GM18909 (cell line): ENCODE results near the gene ARL9.
"Not testable (repeated sequence)": the region's sequence is repeated elsewhere in the genome, so short reads cannot be mapped to it uniquely, and the experiment has no call there.

Experiments
- ATAC-seq: cut with Tn5 transposase; IDR thresholded peaks from one replicate; pipeline ENCODE4 v1.9.1; 2021; ENCODE audit warnings: mild to moderate bottlenecking; ENCODE audit not compliant: unreplicated experiment, poor library complexity

Gene ARL9, protein sequence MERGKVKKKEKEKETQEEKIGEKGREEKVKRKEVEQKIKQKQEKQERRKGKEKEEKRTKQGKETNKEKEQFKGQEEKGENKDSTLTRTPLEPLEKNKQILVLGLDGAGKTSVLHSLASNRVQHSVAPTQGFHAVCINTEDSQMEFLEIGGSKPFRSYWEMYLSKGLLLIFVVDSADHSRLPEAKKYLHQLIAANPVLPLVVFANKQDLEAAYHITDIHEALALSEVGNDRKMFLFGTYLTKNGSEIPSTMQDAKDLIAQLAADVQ

DNA sequence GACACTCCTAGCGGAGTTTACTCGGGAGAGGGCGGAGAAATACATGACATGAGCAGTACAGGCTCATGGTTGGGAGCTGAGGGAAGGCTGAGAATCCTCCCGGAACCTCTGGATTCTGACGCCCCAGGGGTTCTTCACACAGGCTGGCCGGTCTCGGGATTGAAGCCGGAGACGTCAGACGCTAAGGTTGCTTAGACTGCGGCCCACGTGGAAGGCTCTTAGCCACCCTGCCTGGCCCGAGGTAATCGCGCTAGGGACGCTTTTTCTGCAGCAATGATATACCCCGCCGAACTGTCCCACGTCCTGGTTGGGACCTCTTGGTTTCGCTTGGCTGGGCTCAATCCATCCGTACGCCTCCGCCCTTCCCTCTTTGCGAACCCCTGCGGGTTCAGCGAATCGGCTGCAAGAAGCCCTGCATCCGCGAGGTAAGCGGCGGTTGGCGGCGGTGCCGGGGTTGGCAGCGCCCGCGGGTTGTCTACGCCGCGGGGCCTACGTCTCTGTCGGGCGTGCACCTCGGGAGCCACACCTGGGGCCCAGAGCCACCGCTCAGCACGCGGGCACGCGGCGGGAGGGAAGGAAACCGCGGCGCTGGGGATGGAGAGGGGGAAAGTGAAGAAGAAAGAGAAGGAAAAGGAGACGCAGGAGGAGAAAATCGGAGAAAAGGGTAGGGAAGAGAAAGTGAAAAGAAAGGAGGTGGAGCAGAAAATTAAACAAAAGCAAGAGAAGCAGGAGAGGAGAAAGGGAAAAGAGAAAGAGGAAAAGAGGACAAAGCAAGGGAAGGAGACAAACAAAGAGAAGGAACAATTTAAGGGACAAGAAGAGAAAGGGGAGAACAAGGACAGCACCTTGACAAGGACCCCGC, at the start of gene ARL9:
TSS of gene ARL9 (plus strand) at position 523 of the 862 bp plus-strand sequence. CDS start at position 595, 72 bp downstream.
- ATAC-seq, result peak; percentile 73

DNA sequence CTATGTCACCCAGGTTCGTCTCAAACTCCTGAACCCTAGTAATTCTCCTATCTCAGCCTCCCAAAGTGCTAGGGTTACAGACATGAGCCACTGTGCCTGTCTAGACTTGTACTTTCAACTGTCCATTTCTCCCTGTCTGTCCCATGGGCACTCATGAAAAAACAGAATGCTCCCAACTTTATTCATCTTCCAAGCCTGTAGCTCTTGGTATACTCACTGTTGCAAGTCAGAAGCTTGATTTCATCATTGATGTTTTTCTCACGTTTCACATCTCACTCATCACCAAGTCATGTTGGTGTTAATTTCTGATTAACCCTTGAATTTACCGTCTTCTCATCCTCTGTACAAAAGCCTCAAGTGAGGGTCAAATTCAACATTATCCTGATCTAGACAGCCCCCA, 45.5 kb upstream of the ARL9 start:
- no peak for ATAC-seq

DNA sequence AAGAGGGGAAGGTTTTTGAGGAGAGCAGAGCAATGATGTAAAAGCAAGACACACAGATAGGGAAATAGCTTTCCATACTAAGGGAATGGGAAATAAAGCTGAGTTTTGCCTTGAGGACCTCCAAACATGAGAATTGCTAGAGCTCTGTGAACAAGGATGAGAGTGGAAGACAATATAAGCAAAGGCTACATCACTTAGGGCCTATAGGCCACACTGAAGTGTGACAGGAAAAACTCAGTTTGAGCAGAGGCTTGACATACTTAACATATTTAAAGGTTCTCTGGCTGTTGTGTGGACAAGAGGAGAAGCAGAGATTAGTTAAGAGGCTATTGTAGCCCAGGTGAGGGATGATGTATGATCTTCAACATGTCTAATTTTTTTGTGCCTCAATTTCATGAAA, 43.4 kb upstream of the ARL9 start:
- ATAC-seq, result no peak

DNA sequence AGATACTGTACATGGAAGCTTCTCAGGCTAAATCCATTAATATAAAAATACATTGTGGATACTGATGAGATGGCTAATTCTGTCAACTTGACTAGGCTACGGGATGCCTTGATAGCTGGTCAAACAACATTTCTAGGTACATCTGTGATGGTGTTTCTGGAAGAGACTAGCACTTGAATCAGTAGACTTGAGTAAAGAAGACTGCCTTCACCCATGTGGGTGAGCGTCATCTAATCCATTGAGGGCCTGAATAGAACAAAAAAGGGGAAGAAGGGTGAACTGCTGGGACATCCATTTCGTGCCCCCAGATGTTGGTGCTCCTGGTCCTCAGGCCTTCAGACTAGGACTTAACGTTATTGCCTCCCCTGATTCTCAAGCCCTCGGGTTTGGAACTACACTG, 41.9 kb upstream of the ARL9 start:
- ATAC-seq, result no peak

DNA sequence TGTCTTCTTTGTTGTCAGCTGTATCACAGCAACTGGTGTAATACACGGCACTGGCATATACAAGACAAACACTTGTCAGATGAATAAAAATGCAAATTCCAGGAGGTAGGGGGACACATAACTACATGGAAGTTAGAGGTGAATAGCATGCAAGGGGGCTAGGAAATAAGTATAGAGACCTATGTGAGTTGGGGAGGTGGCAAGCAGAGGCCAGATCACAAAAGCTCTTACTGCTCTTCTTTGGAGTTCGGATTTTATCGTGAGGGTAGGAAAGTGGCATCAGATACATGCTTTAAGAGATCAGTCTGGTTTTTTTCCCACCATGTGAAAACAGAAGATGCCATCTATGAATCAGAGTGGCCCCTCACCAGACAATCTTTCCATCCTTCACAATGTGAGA, 41.0 kb upstream of the ARL9 start:
- no peak for ATAC-seq

DNA sequence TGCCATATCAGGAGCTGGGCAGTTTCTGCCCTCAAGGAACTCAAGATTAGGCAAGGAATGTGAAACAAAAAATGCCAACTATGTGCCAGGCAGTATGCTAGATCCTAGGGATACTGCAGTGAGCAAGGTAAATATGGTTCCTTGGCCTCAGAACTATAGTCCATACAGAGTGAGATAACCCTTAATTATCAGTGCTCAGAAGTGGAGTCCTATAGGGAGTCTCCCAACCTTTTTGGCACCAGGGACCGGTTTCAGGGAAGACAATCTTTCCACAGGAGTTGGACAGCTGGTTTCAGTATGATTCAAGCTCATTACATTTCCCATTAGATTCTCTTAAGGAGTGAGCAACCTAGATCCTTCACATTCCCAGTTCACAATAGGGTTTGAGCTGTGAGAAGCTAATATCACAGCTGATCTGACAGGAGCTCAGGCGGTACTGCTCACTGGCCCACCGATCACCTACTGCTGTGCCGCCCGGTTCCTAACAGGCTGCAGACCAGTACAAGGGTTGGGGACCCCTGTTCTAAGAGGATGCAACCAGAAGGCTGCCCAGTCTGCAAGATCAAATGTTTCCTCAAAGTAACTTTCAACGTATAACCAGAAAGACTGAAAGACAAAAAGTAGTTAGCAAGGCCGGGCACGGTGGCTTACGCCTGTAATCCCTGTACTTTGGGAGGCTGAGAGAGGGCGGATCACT, 39.8 kb upstream of the ARL9 start:
- no peak for ATAC-seq

DNA sequence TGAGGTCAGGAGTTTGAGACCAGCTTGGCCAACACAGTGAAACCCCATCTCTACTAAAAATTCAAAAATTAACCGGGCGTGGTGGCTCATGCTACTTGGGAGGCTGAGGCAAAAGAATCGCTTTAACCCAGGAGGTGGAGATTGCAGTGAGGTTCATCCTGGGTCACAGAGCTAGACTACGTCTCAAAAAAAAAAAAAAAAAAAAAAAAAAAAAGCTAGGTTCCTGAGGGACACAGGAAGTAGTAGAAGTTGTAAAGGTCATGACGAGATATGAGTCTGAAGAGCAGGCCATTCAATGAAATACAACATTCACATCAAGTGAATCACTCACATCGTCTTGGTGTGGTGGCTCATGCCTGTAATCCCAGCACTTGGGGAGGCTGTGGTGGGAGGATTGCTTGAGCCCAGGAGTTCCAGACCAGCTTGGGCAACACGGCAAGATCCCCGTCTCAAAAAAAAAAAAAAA, 39.3 kb upstream of the ARL9 start:
- not testable (repeated sequence) for ATAC-seq

DNA sequence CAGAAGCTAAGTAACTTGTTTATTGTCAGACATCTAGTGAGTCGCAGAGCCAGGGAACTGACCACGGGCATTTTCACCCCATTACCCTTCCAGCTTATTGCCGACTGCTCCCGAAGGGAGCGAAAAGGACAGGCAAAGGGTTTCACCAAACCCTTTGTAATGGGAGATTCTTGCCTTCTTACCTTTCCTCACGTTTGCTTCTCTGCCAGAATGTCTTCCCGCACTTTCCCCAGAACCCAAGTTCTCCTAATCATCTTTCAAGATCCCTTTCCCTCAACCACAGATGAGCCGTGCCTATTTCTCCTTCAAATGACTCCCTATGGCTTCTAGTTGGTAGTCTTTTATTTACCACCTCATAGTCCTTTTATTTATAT, 38.7 kb upstream of the ARL9 start:
- ATAC-seq, result no peak

DNA sequence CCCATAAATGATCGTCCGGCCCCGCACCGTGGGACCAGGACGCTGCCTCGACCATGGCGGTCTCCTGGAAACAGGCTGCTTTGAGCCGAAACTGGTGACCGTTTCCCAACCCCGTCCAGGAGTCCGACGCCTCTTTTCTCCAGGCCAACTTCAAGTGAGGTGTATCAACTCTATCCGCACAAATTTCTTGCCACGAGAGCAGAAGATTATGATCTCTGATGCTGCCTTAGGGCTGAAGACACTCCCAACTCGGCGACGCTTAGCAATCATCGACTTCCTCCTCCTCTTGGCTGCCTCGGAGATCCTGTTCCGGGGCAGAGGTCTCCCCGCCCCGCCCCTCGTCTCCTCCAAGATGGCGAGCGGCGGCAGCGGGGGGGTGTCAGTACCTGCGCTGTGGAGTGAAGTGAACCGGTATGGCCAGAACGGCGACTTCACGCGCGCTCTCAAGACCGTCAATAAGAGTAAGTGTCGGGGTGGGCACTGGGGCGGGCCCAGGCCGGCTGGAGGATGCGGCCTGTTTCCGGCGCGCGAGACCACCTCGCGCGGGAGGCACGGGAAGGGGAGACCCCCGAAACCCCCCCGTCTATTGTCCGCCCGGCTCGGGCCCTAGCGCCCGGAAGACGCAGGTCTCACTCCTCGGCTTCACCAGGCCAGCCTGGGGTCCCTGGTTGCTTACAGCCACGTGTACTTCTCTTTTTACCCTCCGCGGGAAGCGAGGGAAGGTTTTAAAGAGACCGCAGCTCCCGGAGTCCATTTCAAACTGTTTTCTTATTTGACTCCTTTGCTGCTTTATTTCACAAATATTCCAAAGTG, 38.1 kb upstream of the ARL9 start, which contains the start of gene SRP72:
TSS of gene SRP72 (plus strand) at position 334 of the 813 bp plus-strand sequence. CDS start at position 353, 19 bp downstream.
- peak; percentile 94 for ATAC-seq

DNA sequence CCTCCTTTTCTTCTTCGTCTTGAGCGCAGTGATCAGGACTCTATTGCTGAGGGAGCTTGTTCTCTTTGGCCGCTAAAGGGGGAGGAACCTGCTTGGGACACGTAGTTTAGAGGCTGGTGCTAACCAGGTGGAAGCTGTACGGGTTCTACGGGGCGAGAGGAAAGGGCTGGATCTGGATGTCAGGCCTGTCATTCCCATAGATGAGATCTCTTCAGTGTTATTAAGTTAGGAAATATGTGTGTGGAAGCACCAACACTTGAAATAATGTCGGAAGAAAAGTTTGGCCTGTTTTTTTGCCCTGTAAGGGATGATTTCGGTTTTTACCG, 37.5 kb upstream of the ARL9 start:
- ATAC-seq, result peak; percentile 55

DNA sequence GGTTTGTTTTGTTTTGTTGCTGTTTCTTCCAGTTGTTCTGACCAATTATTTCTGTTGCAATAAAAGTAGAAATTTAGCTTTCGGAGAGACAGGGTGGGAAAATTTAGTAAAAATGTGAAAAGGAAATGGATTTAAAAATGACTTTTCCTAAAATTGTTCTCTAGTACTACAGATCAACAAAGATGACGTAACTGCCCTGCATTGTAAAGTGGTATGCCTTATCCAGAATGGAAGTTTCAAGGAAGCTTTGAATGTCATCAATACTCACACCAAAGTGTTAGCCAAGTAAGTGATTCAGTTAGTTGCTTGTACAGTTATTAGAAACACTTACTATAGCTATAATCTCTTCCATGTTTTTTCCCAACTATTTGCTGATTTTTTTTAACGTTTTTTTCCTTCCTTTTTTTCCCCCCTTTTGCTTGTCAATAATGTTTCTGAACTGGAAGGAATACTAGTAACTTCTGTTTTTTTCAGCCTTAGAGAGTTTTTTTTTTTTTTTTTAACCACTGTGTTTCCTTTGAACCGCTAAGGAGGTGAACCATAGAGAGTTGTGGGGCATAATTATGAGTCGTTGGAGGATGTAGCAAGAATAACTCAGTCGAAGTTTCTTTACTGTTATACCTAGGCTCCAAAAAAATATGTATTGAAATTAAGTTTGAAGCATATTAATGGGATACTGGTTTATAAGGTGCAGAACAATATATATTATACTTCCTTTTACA, 35.9 kb upstream of the ARL9 start:
- no peak for ATAC-seq

DNA sequence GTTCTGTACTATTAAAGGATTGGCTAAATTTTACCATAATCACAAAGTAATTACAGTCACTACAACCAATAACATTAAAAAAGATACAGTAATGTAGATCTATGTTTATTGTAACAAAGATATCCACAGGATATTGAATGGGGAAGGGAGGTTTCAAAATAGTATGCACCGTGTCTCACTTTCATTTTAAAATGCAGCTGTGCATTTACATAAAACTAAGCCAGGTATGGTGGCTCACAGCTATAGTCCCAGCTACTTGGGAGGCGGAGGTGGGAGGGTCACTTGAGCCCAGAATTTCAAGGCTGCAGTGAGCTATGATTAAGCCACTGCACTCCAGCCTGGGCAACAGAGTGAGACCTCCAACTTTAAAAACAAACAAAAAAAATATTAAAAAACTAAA, 29.7 kb upstream of the ARL9 start:
- ATAC-seq, result peak; percentile 92

DNA sequence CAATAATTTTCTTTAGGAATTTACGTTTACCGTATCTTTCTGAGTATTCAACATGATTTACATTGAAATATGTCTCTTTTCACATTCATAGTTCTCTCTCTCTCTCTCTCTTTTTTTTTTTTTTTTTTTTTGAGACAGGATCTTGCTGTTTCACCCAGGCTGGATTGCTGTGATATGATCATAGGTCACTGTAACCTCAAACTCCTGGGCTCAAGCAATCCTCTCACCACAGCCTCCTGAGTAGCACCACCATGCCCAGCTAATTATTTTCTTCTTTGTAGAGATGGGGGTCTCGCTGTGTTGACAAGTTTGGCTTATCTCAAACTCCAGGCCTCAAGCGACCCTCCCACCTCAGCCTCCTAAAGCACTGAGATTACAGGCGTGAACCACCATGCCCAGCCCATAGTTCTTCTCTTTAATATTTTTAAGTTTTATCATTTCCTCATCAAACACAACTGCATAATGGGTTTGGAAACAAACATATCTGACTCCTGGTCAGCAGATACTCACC, 28.3 kb upstream of the ARL9 start:
- no peak for ATAC-seq

DNA sequence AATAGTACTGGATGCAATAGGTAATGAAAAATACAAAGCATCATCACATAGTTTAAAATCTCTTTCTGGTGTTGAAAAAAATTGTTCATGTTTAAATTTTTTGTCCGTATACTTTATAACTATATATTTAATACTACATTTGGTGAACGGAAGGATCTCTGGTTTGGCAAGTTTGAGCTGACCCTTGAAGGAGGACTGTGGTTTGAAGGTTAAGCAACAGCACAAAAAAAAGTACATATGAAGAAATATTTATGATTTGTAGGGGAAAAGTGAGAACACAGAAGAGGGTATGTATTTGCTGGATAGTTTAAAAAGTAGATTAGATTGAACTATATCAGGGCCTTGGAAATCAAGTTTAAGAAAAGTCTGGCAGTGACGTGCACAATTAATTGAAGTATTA, 24.9 kb upstream of the ARL9 start:
- no peak for ATAC-seq

DNA sequence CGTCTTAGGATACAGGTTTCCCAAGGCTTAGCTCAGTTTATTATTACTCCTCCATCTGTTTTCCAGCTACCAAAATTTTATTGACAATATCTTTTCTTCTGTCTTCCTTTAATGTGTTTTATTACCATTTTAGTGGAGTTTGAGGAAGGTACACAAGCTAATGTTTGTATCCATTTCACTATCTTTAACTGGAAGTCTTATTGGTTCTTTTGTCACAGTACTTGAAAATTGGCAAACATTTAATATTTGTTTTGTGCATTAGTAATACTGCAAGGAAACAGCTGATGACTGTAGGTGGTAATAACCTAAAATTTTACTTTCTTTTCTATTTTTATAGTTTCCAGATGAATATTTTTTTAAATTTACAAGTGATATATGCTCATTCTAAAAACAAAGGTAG, 9.3 kb upstream of the ARL9 start:
- no peak for ATAC-seq

DNA sequence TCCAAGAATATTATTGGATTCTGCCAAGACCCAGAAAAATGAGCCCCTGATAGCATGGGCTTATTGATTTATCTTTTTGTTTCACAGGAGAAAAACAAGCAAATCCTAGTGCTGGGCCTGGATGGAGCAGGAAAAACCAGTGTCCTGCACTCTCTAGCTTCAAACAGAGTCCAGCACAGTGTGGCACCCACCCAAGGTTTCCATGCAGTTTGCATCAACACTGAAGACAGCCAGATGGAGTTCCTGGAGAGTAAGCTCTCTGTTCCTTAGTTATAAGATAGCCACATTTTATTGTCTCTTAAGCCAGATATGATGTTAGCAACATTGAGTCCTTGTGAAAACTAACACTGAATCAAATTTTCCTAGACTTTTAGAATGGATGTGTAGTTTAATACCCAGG, 5.5 kb downstream of the ARL9 start:
- ATAC-seq, result no peak

DNA sequence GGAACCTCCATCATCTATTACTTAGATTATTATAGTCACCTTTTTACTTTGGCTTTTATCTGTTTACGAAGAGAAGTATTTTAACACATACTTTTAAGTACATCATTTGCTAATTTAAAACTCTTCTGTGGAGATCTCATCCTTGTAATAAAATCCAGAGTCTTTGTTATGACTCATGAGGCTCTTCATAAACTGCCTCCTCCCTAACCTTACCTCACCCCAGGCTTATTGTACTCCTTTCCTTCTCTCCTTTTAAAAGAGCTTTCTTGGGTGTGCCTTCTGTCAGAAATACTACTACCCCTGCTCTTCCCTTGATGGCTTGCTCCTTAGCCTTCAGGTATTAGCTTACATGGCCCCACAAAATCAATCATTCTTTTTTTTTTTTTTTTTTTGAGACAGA, 6.6 kb downstream of the ARL9 start:
- ATAC-seq, result no peak

DNA sequence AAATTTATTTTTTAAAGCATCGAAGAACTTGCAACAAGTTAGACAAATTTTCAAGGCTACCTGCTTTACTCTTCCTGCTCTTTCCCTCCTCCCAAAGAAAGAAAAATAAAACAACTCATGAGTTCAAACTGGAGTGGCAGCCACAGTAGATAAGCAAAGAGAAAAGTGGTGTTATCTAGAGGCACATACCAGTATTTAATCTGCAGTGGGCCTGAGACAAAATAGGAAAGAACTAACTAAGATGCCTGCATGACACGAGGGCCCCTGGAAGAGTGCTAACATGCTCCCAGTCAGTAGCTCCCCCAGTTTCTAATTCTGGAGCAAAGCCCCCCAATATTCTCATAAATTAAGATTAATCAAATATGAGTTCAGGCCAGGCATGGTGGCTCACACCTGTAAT, 7.9 kb downstream of the ARL9 start:
- no peak for ATAC-seq
